Choroid plexus epithelial cell (primary cell): ENCODE data around the gene CTCF.

Experiments used
- DNase-seq: peaks from one replicate; pipeline ENCODE4 v3.0.0-alpha.2; 2010; ENCODE audit warnings: low read depth
- H3K4me3 ChIP-seq: 2 replicates; pipeline ENCODE4 v1.5.1; 2011; ENCODE audit warnings: low read depth, mild to moderate bottlenecking, control low read depth, low read length, moderate library complexity
- TF ChIP-seq, protein P1 (sequence below): conservative IDR thresholded peaks from 2 replicates; pipeline ENCODE4 v1.5.1; 2011; ENCODE audit warnings: low read depth, mild to moderate bottlenecking, control low read depth, inconsistent platforms, low read length, moderate library complexity

Gene CTCF

DNA sequence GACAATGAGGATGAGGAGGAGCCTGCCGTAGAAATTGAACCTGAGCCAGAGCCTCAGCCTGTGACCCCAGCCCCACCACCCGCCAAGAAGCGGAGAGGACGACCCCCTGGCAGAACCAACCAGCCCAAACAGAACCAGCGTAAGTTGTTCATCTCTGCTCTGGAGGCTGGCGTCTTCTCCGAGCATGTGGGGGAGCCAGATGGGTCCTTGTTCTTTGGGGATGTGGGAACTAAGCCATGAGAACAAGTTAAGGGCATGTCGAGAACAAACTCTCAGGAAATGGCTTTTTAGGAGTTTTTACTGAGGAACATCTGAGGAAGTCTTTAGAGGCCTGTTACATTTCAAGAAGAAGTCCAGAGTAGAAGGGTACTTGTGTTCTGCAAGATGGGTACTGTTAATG is 74.4 kb downstream of the CTCF start:
- DNase-seq: no peak
- no peak overlapping the region for H3K4me3 ChIP-seq
- TF ChIP-seq, protein P1, sequence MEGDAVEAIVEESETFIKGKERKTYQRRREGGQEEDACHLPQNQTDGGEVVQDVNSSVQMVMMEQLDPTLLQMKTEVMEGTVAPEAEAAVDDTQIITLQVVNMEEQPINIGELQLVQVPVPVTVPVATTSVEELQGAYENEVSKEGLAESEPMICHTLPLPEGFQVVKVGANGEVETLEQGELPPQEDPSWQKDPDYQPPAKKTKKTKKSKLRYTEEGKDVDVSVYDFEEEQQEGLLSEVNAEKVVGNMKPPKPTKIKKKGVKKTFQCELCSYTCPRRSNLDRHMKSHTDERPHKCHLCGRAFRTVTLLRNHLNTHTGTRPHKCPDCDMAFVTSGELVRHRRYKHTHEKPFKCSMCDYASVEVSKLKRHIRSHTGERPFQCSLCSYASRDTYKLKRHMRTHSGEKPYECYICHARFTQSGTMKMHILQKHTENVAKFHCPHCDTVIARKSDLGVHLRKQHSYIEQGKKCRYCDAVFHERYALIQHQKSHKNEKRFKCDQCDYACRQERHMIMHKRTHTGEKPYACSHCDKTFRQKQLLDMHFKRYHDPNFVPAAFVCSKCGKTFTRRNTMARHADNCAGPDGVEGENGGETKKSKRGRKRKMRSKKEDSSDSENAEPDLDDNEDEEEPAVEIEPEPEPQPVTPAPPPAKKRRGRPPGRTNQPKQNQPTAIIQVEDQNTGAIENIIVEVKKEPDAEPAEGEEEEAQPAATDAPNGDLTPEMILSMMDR: no peak

DNA sequence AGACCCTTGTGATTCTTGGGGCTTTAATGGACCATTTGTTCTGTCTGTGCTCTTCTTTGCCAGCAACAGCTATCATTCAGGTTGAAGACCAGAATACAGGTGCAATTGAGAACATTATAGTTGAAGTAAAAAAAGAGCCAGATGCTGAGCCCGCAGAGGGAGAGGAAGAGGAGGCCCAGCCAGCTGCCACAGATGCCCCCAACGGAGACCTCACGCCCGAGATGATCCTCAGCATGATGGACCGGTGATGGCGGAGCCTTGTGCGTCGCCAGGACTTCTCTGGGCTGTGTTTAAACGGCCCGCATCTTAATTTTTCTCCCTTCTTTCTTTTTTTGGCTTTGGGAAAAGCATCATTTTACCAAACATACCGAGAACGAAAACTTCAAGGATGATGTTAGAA is 75.3 kb downstream of the CTCF start:
- no peak for DNase-seq
- TF ChIP-seq, protein P1: no peak
- H3K4me3 ChIP-seq: no peak overlapping the region

DNA sequence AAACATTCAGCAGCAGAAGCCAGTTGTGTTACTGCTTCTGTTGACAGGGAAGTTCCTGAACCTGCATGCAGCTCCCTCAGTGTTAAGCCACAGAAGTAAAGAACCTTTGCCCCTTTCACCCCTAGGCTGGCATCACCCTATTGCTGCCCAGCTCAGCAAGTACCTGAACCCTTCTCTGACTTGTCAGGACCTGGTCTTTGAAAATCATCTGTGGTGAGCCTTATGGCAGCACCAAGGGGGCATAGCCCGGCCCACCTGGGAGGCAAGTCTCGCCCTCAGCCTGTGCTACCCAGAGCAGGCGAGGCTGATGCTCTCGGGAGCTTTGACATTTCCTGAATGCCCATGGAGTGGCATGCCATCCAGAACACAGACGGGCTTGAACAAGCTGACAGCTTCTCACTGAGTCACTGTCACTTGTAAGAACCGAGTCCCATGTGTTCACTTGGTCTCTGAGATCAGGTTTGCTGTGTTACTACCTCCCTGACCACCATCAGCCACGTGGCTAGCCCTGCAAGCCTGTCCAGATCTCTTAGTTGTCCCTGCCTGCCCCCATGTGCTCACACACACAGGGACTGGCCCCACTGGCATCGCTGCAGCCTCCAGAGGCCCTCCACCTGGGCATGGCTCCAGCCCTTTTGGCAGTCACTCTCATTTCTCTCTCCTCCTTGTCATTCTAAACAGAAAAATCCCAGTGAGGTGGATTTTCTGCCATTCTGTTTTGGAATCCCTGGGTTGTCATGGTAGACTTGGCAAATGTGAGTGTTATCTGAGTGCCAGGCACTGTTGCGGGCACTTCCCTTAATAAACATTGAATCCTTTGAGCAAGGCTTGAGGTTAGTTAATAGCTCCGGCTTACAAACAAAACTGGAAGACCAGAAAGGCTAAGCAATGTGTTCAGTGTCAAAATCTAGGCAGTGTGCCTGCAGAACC is 79.7 kb downstream of the CTCF start:
- peak; percentile 8 for DNase-seq
- TF ChIP-seq, protein P1: no peak
- H3K4me3 ChIP-seq: no peak overlapping the region

DNA sequence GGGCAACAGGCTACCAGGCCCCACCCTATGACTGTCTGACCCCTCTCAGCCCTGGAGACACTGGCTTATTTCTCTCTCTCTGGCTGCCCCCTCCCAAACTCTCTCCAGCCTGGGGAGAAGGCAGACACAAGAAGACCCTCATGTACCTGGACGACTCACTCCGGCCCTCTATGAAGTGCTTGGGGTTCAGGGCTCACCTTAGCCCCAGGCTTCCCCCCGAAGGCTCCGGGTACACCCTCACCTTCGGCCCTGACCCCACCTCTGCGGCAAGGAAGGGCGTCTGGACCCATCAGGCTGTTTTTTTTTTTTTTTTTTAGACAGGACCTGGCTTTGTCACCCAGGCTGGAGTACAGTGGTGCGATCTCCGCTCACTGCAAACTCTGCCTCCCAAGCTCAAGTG is 81.7 kb downstream of the CTCF start:
- TF ChIP-seq, protein P1: no peak
- no peak for DNase-seq
- no peak overlapping the region for H3K4me3 ChIP-seq

DNA sequence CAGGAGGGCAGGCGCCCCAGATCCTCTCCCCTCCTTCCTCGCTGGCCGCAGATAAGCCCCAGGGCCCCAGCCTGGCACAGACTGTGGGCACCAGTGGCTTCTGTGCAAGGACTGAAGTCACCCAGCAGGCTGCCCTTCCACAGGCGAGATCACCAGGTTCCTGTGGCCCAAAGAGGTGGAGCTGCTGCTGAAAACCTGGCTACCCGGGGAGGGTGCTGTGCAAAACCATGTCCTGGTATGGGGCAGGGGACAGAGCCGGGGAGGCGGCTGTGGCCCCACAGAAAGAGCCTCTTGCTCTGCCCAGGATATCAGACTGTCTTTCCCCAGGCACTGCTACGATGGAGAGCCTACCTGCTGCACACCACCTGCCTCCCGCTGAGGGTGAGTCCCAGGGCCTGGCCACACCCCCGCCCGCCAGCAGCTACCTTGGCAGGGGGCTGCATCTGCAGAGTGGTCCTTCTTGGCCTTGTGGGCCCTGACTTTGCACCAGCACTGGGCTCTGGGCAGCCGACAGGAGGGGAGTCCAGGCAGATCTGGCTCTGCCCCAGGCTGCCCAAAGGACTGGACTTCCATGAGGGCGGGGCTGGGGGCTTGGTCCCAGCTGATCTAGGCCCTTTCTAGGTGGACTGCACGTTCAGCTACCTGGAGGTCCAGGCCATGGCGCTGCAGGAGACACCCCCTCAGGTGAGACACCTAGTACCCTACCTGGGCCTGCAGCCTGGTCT is 83.2 kb downstream of the CTCF start:
- TF ChIP-seq, protein P1: no peak
- H3K4me3 ChIP-seq: no peak overlapping the region
- DNase-seq: no peak

DNA sequence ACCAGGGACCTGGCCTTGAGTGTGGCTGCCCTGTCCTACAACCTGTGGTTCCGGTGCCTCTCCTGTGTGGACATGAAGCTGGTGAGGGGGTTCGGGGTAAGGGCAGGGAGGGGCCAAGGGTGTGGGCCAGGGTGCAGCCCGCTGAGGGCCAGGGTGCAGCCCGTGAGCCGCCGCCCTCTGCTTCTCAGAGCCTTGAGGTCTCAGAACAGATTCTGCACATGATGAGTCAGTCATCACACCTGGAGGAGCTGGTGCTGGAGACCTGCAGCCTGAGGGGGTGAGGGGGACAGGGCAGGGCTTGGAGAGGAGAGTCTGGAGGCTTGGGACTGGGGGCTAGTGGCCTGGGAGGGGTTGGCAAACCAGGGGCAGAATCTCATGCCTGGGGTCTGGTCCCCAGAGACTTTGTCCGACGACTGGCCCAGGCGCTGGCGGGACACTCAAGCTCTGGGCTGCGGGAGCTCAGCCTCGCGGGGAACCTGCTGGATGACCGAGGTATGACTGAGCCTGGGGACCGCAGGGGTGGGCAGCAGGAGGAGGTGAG is 84.9 kb downstream of the CTCF start:
- H3K4me3 ChIP-seq: no peak overlapping the region
- TF ChIP-seq, protein P1: no peak
- DNase-seq: no peak
